OCI-LY1 (cell line): Measurements from ENCODE around the gene LINGO1.

Experiments used
- H2AFZ ChIP-seq: fragments of 200-600 bp; sonication (generic), shearing (Covaris generic); 2 replicates; pipeline ENCODE4 v1.6.0; 2014; ENCODE audit warnings: antibody characterized with exemption, mild to moderate bottlenecking, low read length
- H3F3A ChIP-seq: fragments of 200-600 bp; sonication (generic), shearing (Covaris generic); 2 replicates; pipeline ENCODE4 v1.6.0; 2014; ENCODE audit warnings: mild to moderate bottlenecking, antibody characterized with exemption, low read length, moderate library complexity; ENCODE audit not compliant: insufficient read depth
- H3K27ac ChIP-seq: fragments of 200-600 bp; sonication (generic); 2 replicates; pipeline ENCODE4 v1.5.1; 2014; ENCODE audit warnings: low read length, mixed run types, mild to moderate bottlenecking, low read depth; ENCODE audit not compliant: poor library complexity, severe bottlenecking
- H3K27me3 ChIP-seq: fragments of 200-600 bp; sonication (generic); 2 replicates; pipeline ENCODE4 v1.6.0; 2014; ENCODE audit warnings: antibody characterized with exemption, mild to moderate bottlenecking, low read length, moderate library complexity; ENCODE audit not compliant: insufficient read depth
- H3K36me3 ChIP-seq: fragments of 200-600 bp; sonication (generic); 2 replicates; pipeline ENCODE4 v1.6.1; 2014; ENCODE audit warnings: mild to moderate bottlenecking, antibody characterized with exemption, low read length, moderate library complexity, mixed read lengths; ENCODE audit not compliant: insufficient read depth
- H3K4me1 ChIP-seq: fragments of 200-600 bp; sonication (generic); 2 replicates; pipeline ENCODE4 v1.5.1; 2014; ENCODE audit warnings: mild to moderate bottlenecking, low read length, moderate library complexity; ENCODE audit not compliant: insufficient read depth, severe bottlenecking
- H3K4me2 ChIP-seq: fragments of 200-600 bp; sonication (generic), shearing (Covaris generic); 2 replicates; pipeline ENCODE4 v1.6.1; 2014; ENCODE audit warnings: low read length
- H3K4me3 ChIP-seq: fragments of 200-600 bp; sonication (generic); 2 replicates; pipeline ENCODE4 v1.5.1; 2014; ENCODE audit warnings: low read length, low read depth, mild to moderate bottlenecking, mixed read lengths; ENCODE audit not compliant: poor library complexity, severe bottlenecking
- H3K79me2 ChIP-seq: fragments of 200-600 bp; shearing (Covaris generic); 2 replicates; pipeline ENCODE4 v1.6.1; 2016; ENCODE audit warnings: mixed run types, low read length, mixed read lengths; ENCODE audit not compliant: insufficient read depth
- H3K9ac ChIP-seq: fragments of 200-600 bp; sonication (generic), shearing (Covaris generic); 2 replicates; pipeline ENCODE4 v1.6.1; 2014; ENCODE audit warnings: mild to moderate bottlenecking, low read length, mixed read lengths
- H3K9me2 ChIP-seq: fragments of 200-600 bp; sonication (generic), shearing (Covaris generic); 2 replicates; pipeline ENCODE4 v1.6.1; 2014; ENCODE audit warnings: low read depth, mild to moderate bottlenecking, low read length, mixed read lengths
- H3K9me3 ChIP-seq: fragments of 200-600 bp; shearing (Covaris generic); 2 replicates; pipeline ENCODE4 v1.6.1; 2014; ENCODE audit warnings: low read length, mixed read lengths
- H4K20me1 ChIP-seq: fragments of 200-600 bp; sonication (generic), shearing (Covaris generic); 2 replicates; pipeline ENCODE4 v1.6.0; 2016; ENCODE audit warnings: mild to moderate bottlenecking, low read length; ENCODE audit not compliant: insufficient read depth
- CTCF ChIP-seq: fragments of 200-600 bp; sonication (generic), shearing (Covaris generic); IDR thresholded peaks from 2 replicates; pipeline ENCODE4 v1.5.1; 2017; ENCODE audit warnings: mild to moderate bottlenecking, antibody characterized with exemption, low read length, moderate library complexity, mixed read lengths
- EZH2 ChIP-seq: fragments of 200-600 bp; sonication (generic), shearing (Covaris generic); IDR thresholded peaks from 2 replicates; pipeline ENCODE4 v1.8.0; 2017; ENCODE audit warnings: borderline replicate concordance, mixed run types, mild to moderate bottlenecking, antibody characterized with exemption, low read length, moderate library complexity, mixed read lengths

Gene LINGO1

DNA sequence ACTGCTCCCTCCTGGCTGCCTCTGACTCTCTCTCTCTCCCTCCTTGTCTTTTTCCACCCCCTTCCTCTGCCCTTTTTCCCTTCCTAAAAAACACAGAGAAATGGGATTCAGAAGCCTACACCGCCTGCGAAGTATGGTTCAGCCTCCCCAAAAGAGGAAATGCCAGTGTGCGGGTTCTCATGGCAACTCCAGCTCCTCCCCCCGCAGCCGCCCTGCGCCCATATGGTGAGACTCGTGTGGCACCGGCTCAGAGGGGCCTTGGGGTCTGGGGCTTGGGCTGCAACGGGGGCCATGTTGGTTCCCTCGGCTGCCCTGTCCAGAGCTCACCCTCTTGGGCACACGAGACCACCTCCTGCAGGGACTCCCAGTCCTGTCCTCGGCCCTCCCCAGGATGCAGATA, 23.6 kb upstream of the LINGO1 start:
- TF ChIP-seq CTCF (no peak), EZH2 (no peak)
- no peaks in the 10 kb centered on the region for H3K9me3 ChIP-seq
- no peaks in the 10 kb centered on the region for H4K20me1 ChIP-seq
- H2AFZ ChIP-seq: no peak overlapping the region
- H3K4me1 ChIP-seq: no peaks in the 10 kb centered on the region
- no peak overlapping the region for H3K27ac ChIP-seq
- H3F3A ChIP-seq: no peaks in the 10 kb centered on the region
- H3K27me3 ChIP-seq: no peaks in the 10 kb centered on the region
- no peaks in the 10 kb centered on the region for H3K36me3 ChIP-seq
- H3K4me3 ChIP-seq: no peak overlapping the region
- no peak overlapping the region for H3K4me2 ChIP-seq
- H3K9me2 ChIP-seq: no peaks in the 10 kb centered on the region
- H3K79me2 ChIP-seq: no peaks in the 10 kb centered on the region
- H3K9ac ChIP-seq: no peak overlapping the region

GRCh38 chr15:77654975-77655374, 22.3 kb upstream of the LINGO1 start:
- H3K27me3 ChIP-seq: no peaks in the 10 kb centered on the region
- no peak overlapping the region for H3K4me2 ChIP-seq
- no peaks in the 10 kb centered on the region for H4K20me1 ChIP-seq
- H3K9me3 ChIP-seq: no peaks in the 10 kb centered on the region
- no peaks in the 10 kb centered on the region for H3K36me3 ChIP-seq
- no peaks in the 10 kb centered on the region for H3K9me2 ChIP-seq
- no peak overlapping the region for H3K9ac ChIP-seq
- no peak overlapping the region for H3K27ac ChIP-seq
- no peak overlapping the region for H3K4me3 ChIP-seq
- H3K4me1 ChIP-seq: no peaks in the 10 kb centered on the region
- TF ChIP-seq CTCF (peak; percentile 36; the same call in 1 of the 2 replicates), EZH2 (no peak)
- no peaks in the 10 kb centered on the region for H3K79me2 ChIP-seq
- H3F3A ChIP-seq: no peaks in the 10 kb centered on the region
- no peak overlapping the region for H2AFZ ChIP-seq

DNA sequence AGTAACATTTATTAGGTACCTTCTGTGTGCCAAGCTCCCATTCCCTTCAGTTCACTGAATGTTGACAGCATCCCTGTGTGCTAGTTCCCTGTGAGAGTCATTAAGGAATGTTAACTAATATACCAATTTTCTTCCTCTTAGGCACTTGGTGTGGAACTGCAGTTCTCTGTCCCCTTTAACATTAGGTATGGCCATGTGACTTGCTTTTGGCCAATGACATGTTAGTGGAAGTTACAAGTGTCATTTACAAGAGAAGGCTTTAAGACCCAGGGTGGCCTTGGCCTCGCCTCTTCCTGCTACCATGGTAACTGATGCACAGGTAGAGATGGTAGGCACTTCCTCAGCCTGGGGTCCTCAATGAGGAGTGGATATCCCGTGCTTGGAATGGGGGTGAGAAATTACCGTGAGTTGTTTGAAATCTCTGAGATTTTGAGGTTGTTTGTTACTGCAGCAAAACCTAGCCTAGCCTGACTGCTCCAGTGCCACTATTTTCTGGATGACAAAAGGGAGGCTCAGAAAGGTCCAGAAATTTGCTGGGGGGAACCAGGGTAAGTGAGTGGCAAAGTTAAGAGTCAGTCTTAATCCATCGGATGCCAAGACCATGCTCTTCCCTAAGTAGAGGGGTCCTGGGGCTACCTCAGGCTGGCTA, 21.2 kb upstream of the LINGO1 start:
- H3K9me3 ChIP-seq: no peaks in the 10 kb centered on the region

More for the DNA sequence above, 21.2 kb upstream of the LINGO1 start:
- H3F3A ChIP-seq: no peaks in the 10 kb centered on the region
- no peaks in the 10 kb centered on the region for H3K27me3 ChIP-seq
- no peaks in the 10 kb centered on the region for H3K36me3 ChIP-seq
- no peak overlapping the region for H3K9ac ChIP-seq
- H3K4me1 ChIP-seq: no peaks in the 10 kb centered on the region
- no peaks in the 10 kb centered on the region for H3K79me2 ChIP-seq
- no peak overlapping the region for H2AFZ ChIP-seq
- H4K20me1 ChIP-seq: no peaks in the 10 kb centered on the region
- no peaks in the 10 kb centered on the region for H3K9me2 ChIP-seq
- TF ChIP-seq CTCF: no peak
- no peak for TF ChIP-seq EZH2
- H3K4me2 ChIP-seq: no peak overlapping the region
- no peak overlapping the region for H3K4me3 ChIP-seq
- no peak overlapping the region for H3K27ac ChIP-seq
